Measurements from ENCODE around the gene MAPK4. TPM values are rescaled to one million over a fixed set of nuclear protein-coding genes. Genes with fewer than 3 reads are reported as not detected.

The MAPK4 gene
- total and polyA plus RNA-seq, 2 of the 4 experiments (the other 2 are of a cell fraction) = not detected

- Histone ChIP-seq H3K9me3 (ENCODE audit: control insufficient read depth, insufficient read depth, low read length) (no peaks in the 10 kb centered on the region), H3K9me1 (ENCODE audit: insufficient read depth, low read length) (no peaks in the 10 kb centered on the region), H3K27me3 (ENCODE audit: control insufficient read depth, insufficient read depth, low read length) (no peaks in the 10 kb centered on the region), H4K5ac (ENCODE audit: low read depth, low read length) (no peak overlapping the region), H3K9ac (ENCODE audit: low read depth, low read length) (no peak overlapping the region), H3K4me2 (ENCODE audit: low read depth, low read length) (no peak overlapping the region), H3K18ac (ENCODE audit: low read depth, low read length) (no peak overlapping the region), H3K4ac (ENCODE audit: low read depth, low read length) (no peak overlapping the region), H2AFZ (replicated peaks; ENCODE audit: low read length, poor library complexity) (no peak overlapping the region), H2AK5ac (ENCODE audit: low read depth, low read length) (no peak overlapping the region), H3K14ac (replicated peaks; ENCODE audit: low read depth, low read length) (no peak overlapping the region), H2BK120ac (ENCODE audit: low read depth, low read length) (no peak overlapping the region), H3K4me1 (ENCODE audit: control insufficient read depth, insufficient read depth, low read length) (no peaks in the 10 kb centered on the region), H2BK15ac (ENCODE audit: low read depth, low read length) (no peak overlapping the region), H3K36me3 (ENCODE audit: control insufficient read depth, insufficient read depth, low read length) (no peaks in the 10 kb centered on the region), H3K4me3 (ENCODE audit: insufficient read depth, low read depth, low read length) (no peak overlapping the region), H2BK5ac (ENCODE audit: low read depth, low read length, poor library complexity, severe bottlenecking) (no peak overlapping the region), H3K79me1 (ENCODE audit: low read depth in 1 of 2, low read length in 2 of 2) (no peaks in the 10 kb centered on the region), H2BK20ac (ENCODE audit: low read depth, low read length) (no peak overlapping the region), H3K23ac (ENCODE audit: low read depth, low read length) (no peak overlapping the region), H4K91ac (ENCODE audit: insufficient read depth, low read depth, low read length) (no peak overlapping the region), H4K20me1 (ENCODE audit: insufficient read depth, low read length) (no peaks in the 10 kb centered on the region), H2AK9ac (replicated peaks; ENCODE audit: low read depth, low read length, poor library complexity) (no peak overlapping the region), H4K8ac (ENCODE audit: low read depth in 2 of 2, low read length in 2 of 2) (no peak overlapping the region), H3K56ac (ENCODE audit: extremely low read depth, insufficient read depth, low read length) (no peak overlapping the region), H3K27ac (ENCODE audit: insufficient read depth, low read length) (no peak overlapping the region)
- ATAC-seq (ENCODE audit: low read depth) = no peak
- TF ChIP-seq RAD21 (IDR thresholded peaks at IDR 0.05; ENCODE audit: low read length) = no peak
- TF ChIP-seq BHLHE40 (IDR thresholded peaks at IDR 0.05; ENCODE audit: low read depth, low read length) = no peak
- TF ChIP-seq MAZ (IDR thresholded peaks at IDR 0.05; ENCODE audit: borderline replicate concordance, low read depth, low read length) = no peak
- no peak for TF ChIP-seq FOS (IDR thresholded peaks at IDR 0.05; ENCODE audit: low read depth, low read length)
- TF ChIP-seq POLR2A (IDR thresholded peaks at IDR 0.05; ENCODE audit: low read depth, low read length) = no peak
- no peak for TF ChIP-seq CHD1 (IDR thresholded peaks at IDR 0.05; ENCODE audit: low read depth, low read length)
- TF ChIP-seq CEBPB (IDR thresholded peaks at IDR 0.05; ENCODE audit: low read depth, low read length) = no peak
- 34% methylated on average over 5 of the region's 7 CpGs; no CpG with 5 or more reads in 1 of the 2 experiments for WGBS, 2 experiments (ENCODE audit: extremely low coverage in 2 of 2, insufficient read length in 1 of 2)
- no peak for DNase-seq
- no TSS peak for BruUV-seq (replicated peaks)
- intact Hi-C loops (cut with micrococcal nuclease) = no loop called here
- in situ Hi-C loops (cut with MboI; ENCODE audit: low sequenced_read_pairs) = no loop called here
- ChIA-PET POLR2A (ENCODE audit: unreplicated experiment) (no interaction called here), CTCF (no interaction called here)
- dilution Hi-C loops (cut with HindIII; ENCODE audit: low sequenced_read_pairs, unreplicated experiment) = no loop called here
These were observed 197.5 kb downstream of the MAPK4 start for GRCh38 chr18:50757358-50757757.
